ENCODE measurements around the gene RSRC2.
"Not testable (repeated sequence)": the region's sequence is repeated elsewhere in the genome, so short reads cannot be mapped to it uniquely, and the experiment has no call there.

The RSRC2 gene

DNA sequence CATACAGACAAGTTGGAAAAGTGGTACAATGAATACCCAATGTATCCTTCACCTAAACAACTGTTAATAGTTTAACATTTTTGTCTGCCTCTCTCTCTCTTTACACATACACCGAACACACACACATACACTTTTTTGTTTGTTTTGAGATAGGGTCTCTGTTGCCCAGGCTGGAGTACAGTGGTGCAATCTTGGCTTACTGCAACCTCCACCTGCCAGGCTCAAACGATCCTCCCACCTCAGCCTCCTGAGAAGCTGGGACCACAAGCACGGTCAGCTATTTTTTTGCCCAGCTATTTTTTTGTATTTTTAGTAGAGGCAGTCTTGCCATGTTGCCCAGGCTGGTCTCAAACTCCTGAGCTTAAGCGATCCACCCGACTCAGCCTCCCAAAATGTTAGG lies 42.8 kb downstream of the RSRC2 start:
- no peak for DNase-seq

- DNase-seq: no peak
Measured at GRCh38 chr12:122481861-122482260, 44.9 kb downstream of the RSRC2 start.

GRCh38 chr12:122480753-122481152 lies 46.0 kb downstream of the RSRC2 start:
- DNase-seq: no peak

- no peak for DNase-seq
Measured at GRCh38 chr12:122474324-122474716, 52.4 kb downstream of the RSRC2 start.

- no peak for DNase-seq
Measured at GRCh38 chr12:122473543-122474323, 53.0 kb downstream of the RSRC2 start.

GRCh38 chr12:122471324-122472226 lies 55.2 kb downstream of the RSRC2 start:
- peak; percentile 18 to 73 for DNase-seq

DNA sequence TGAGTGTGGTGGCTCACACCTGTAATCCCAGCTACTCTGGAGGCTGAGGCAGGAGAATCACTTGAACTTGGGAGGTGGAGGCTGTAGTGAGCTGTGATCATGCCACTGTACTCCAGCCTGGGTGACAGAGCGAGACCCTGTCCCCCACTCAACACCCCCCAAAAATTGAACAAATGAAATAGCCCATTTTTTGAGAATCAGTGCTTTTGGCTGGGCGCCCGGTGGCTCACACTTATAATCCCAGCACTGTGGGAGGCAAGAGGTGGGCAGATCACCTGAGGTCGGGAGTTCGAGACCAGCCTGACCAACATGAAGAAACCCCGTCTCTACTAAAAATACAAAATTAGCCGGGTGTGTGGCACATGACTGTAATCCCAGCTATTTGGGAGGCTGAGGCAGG lies 56.2 kb downstream of the RSRC2 start:
- DNase-seq: not testable (repeated sequence)

- not testable (repeated sequence) for DNase-seq
Measured at GRCh38 chr12:122469856-122470255, 56.9 kb downstream of the RSRC2 start.

GRCh38 chr12:122467983-122468382 lies 58.8 kb downstream of the RSRC2 start:
- DNase-seq: no peak

- DNase-seq: peak in 1 of 2 donors; percentile 51
Measured at GRCh38 chr12:122464317-122465042, 62.3 kb downstream of the RSRC2 start.

DNA sequence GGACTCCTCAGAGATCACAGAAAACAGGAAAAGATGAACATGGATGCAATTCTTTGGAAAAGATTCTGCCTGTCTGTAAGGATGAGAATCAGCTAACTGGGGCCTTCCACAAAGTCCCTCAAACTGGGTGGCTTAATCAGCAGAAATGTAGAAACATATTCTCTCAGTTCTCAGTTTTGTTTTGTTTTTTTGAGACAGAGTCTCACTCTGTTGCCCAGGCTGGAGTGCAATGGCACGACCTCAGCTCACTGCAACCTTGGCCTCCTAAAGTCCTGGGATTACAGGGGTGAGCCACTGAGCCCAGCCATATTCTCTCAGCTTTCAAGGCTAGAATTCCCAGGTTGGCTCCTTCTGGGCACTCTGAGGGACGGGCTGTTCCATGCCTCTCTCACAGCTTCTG lies 66.1 kb downstream of the RSRC2 start:
- DNase-seq: no peak

DNA sequence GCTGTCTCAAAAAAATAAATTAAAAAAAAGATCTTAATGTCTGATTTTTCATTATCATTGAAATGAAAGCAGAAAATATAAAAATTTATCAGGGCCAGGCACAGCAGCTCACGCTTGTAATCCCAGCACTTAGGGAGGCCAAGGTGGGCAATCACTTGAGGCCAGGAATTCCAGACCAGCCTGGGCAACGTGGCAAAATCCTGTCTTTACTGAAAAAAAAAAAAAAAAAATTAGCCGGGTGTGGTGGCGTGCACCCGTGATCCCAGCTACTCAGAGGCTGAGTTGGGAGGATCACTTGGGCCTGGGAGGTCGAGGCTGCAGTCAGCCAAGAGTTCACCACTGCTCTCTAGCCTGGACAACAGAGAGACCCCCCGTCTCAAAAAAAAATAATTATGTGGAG lies 66.7 kb downstream of the RSRC2 start:
- no peak for DNase-seq

GRCh38 chr12:122459211-122459610 lies 67.5 kb downstream of the RSRC2 start:
- no peak for DNase-seq

- DNase-seq: no peak
Measured at GRCh38 chr12:122458105-122459035, 68.4 kb downstream of the RSRC2 start.

DNA sequence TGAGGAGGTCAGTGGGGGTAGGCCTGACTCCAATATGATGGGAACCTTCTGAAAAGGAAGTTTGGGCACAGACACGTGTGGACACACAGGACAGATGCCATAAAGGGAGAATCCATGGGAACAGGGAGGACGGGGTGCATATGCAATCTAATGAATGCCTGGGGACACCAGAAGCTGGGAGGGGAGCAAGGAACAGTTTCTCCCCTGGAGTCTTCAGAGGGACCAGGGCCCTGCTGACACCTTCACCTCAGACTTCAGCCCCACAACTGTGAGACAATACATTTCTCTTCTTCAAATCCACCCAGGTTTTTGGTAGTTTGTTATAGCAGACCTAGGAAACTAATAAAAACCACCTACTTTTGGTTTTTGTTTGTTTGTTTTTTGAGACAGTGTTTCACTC lies 69.1 kb downstream of the RSRC2 start:
- no peak for DNase-seq

DNA sequence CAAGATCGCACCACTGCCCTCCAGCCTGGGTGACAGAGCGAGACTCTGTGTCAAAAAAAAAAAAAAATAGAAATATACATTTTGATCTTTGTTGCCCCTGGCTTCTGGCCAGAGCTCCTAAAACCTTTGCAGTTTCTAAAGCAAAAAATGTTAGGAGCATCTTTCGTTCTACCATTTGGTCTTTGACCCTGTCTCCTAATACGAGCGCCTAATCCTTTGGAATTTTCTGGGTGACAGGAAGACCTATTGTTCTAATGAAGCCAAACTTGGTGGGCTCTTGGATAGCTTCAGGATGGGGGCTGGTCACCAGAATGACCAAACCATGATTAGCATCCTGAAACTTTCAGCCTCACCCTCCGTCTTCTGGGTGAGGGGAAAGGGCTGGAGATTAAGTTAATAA lies 72.0 kb downstream of the RSRC2 start:
- no peak for DNase-seq

GRCh38 chr12:122454250-122454721 lies 72.5 kb downstream of the RSRC2 start:
- DNase-seq: no peak
